NCI-H128 (cell line): Measurements from ENCODE around the gene OR7G1.

Experiments
- DNase-seq: peaks from one replicate; lab custom pipeline; 2025; ENCODE audit not compliant: unreplicated experiment; lab: John Stamatoyannopoulos, UW

The OR7G1 gene, protein sequence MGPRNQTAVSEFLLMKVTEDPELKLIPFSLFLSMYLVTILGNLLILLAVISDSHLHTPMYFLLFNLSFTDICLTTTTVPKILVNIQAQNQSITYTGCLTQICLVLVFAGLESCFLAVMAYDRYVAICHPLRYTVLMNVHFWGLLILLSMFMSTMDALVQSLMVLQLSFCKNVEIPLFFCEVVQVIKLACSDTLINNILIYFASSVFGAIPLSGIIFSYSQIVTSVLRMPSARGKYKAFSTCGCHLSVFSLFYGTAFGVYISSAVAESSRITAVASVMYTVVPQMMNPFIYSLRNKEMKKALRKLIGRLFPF

DNA sequence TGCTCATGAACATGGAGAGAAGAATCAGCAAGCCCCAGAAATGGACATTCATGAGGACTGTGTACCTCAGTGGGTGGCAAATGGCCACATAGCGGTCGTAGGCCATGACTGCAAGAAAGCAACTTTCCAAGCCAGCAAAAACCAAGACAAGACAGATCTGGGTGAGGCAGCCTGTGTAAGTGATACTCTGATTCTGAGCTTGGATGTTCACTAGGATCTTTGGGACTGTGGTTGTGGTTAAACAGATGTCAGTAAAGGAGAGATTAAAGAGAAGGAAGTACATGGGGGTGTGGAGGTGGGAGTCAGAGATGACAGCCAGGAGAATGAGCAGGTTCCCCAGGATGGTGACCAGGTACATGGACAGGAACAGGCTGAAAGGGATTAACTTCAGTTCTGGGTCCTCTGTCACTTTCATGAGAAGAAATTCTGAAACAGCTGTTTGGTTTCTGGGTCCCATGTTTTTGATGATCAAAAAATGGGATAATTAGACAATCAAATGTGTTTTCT lies at the start of gene OR7G1:
TSS of gene OR7G1 (minus strand) at position 457 of the 507 bp plus-strand sequence. CDS start at position 457, 0 bp downstream.
- DNase-seq = no peak

DNA sequence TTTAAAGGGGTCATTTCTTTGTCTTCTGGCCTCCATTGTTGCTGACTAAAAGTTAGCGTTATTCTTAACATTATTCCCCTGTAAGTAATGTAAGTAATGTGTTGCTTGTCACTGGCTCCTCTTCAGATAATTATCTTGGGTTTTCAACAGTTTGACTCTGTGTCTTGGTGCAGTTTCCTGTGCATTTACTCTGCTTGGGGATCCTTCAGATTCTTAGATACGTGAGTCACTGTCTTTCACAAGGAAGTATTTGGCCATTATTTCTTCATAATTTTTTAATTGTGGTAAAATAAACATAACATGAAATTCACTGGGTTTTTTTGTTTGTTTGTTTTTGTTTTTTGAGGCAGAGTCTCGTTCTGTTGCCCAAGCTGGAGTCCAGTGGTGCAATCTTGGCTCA lies 49.7 kb upstream of the OR7G1 start:
- DNase-seq = no peak

GRCh38 chr19:9161427-9161826 lies 45.9 kb upstream of the OR7G1 start:
- no peak for DNase-seq

DNA sequence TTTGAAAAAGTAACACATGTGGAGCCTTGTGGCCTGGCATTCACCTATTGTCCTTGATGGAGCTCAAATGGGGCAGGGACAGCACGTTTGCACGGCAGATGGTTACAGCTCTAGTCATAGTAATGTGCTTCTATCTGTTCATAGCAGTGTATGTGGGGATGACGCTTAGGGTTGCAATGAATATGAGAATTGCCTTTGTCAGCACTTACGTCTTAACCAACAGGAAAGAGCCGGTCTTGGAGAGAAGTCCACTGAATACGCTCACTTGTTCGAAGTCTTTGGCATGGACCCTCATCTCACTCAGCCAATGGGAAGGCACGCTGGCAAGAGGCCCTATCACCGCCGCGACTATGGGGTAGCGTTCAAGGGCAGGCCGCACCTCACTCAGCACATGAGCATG lies 44.3 kb upstream of the OR7G1 start:
- no peak for DNase-seq

DNA sequence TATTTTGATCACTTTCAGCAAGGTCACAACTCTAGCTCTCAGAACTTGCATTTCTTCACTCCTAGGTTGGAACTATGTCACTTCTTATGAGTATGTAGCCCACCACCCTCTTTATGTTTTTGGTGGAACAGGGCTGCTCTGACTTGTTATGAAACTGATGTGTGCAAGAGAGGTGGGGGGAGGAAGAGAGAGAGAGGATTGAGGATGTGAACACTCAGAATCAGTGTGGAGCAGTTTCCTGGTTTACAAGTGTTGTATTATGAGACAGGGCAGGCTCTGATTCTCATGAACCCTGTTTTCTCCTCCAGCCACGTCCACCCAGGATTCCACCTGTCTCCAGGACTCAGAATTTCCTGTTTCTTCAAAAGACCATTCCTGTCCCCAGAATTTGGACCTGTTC lies 40.7 kb upstream of the OR7G1 start:
- DNase-seq = no peak

DNA sequence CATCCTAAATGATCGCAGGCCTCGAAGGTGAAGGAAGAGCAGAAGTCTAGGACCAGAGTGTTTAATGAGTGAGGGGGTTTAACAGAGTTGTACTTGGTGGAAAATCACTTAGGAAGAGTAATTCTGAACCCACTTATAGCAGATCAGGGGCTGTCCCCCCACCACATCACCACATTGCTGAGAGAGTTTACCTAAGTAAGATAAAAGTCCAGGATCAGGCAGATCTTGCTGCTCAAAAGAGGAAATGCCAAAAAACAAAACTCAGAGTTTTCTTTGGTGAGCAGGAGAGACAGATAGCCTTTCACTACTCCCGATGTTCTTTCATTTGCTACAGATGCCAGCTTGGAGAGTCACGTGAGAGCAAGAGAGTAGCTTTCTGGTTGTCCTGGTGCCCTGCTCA lies 40.0 kb upstream of the OR7G1 start:
- no peak for DNase-seq

- DNase-seq = no peak
These were observed 35.8 kb upstream of the OR7G1 start for GRCh38 chr19:9151367-9151766.

DNA sequence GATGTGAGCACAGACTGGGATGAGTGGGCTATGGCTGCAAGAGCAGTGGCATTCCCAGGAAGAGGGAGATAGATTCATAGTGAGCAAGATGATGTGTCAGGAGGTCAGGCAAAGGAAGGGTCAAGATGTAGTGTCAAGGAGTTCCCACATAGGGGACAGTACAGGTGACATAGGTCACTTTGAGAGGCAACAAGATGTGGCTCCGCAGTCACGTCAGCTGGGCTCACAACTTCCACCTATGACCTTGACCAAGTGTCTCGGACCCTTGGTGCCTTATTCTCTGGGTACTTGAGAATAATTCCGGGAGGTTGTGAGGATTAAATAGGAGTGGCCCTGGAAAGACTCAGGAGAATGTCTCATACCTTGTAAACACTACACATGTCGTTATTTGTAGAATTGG lies 35.1 kb upstream of the OR7G1 start:
- DNase-seq = no peak

DNA sequence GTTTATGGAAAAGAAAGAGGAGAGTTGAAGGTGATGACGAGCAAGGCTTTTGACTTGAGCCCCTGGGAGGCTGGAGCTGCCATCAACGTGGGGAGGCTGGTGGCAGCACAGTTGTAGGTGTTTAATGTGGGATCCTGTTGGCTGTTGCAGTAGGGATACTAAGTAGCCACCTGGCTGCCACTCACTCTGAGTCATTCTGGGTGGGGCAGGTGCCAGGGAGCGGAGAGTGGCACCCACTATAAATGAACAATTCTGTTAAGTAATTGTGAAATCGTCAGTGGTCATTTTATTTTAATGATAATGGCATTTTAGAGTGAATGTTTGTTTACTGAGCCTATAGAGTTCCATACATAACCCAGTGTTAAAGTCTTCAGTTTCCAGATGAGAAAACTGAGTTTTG lies 34.4 kb upstream of the OR7G1 start:
- no peak for DNase-seq

DNA sequence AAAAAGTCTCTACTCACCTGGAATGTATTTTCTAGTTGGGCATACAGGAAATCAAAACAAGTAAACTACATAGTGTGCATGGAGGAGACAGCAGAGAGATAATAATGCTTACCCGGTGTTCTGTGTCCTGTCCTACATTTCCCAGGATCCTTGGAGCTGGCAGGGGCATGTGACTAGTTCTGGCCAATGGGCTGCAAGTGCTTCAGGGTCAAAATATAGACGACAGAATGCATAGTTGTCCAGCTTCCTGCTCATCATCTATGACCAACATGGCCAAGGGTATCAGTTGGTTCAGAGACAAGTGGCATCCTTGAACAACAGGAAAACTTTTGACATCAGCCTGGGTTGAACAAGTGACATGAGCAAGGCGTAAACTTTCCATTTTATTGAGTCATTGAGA lies 33.1 kb upstream of the OR7G1 start:
- no peak for DNase-seq

DNA sequence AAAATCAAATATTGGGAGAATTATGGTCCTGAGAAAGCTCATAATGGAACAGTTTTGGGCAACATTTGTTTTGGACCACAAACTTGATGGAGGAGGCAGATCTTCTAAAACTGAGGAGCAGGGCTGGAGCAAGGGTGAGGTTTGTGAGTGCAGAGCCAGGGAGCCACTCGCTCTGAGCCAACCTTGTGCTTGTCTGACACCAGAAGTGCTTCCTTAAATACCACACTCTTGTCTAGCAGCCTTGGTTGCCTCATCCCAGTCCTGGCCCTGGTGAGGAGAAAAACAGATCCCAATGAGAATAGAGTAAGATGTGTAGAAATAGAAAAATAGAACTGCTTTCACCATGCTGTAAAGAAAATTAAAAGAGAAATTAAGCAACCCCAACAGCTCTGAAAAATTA lies 31.3 kb upstream of the OR7G1 start:
- no peak for DNase-seq

DNA sequence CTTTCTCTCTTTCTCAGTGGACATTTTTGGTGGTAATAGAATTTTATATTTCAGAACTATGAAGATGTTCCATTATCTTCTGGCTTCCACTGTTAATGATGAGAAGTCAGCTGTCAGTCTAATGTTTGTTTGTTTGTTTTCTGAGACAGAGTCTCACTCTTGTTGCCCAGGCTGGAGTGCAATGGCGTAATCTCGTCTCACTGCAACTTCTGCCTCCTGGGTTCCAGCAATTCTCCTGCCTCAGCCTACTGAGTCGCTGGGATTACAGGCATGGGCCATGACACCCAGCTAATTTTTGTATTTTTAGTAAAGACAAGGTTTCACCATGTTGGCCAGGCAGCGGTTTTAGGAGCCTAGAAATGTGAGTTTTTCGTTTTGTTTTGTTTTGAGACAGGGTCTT lies 29.4 kb upstream of the OR7G1 start:
- DNase-seq = no peak

- DNase-seq = peak; percentile 91
These were observed 24.8 kb upstream of the OR7G1 start, which contains the start of gene ZNF317 for GRCh38 chr19:9140159-9140874. TSS of gene ZNF317 (plus strand) at chr19:9140397. CDS start at chr19:9156017, 15,620 bp downstream.

DNA sequence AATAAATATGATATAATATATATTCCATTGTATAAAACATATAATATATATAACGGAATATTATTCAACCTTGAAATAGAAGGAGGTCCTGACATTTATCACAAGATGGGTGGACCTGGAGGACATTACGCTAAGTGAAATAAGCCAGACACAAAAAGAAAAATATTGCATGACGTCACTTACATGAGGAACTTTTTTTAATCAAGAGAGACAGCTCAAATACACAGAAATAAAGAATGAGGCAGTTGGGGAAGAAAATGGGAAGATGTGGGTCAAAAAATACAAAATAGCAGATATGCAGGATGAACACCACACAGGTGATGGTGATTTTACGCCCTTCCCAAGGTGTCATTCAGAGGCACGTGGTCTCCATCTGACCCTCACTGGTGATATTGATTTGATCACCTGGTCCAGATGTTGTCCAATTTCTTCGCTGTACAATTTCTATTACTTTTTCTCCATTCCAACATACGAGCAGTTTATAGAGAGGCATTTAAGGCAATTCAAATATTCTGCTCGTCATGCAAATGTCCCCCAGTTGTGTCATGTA lies 24.1 kb upstream of the OR7G1 start:
- no peak for DNase-seq

DNA sequence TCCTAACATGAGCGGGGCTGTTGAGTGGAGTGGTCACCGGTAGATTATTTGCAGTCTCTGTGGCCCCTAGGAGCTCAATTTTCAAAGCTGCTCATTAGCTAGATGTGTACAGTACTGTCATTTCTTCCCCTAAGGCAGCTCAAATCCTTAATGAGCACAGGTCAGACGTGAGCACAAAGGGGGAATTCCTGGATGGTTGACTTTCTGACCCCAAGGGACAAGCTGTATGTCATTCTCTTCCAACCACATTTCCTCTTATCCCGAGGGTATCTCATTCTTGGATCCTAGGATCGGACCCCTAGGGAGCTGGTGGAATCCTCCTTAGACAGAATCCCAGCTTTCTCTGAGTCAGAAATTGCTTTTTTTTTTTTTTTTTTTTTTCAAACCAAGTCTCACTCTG lies 16.9 kb upstream of the OR7G1 start:
- no peak for DNase-seq

- no peak for DNase-seq
These were observed 15.4 kb upstream of the OR7G1 start for GRCh38 chr19:9130965-9131364.

GRCh38 chr19:9128171-9128570 lies 12.6 kb upstream of the OR7G1 start:
- no peak for DNase-seq

DNA sequence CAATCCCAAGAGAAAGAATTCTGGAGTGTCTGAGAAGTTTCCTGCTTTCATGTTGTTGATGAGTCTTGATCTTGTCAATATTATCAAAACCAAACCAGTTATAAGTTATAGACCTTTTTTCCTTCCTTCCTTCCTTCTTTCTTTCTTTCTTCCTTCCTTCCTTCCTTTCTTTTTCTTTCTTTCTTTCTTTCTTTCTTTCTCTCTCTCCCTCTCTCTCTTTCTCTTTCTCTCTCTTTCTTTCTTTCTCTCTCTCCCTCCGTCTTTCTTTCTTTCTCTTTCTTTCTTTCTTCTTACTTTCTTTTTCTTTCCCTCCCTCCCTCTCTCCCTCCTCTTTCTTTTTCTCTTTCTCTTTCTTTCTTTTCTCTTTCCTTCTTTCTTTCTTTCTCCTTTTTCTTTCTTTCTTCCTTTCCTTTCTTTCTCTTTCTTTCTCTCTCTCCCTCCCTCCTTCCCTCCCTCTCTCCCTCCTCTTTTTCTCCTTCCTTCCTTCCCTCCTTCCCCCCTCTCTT lies 11.4 kb upstream of the OR7G1 start, which contains the start of gene OR7G3:
TSS of gene OR7G3 (minus strand) at position 51 of the 506 bp plus-strand sequence. CDS start at position 51, 0 bp downstream.
- no peak for DNase-seq

DNA sequence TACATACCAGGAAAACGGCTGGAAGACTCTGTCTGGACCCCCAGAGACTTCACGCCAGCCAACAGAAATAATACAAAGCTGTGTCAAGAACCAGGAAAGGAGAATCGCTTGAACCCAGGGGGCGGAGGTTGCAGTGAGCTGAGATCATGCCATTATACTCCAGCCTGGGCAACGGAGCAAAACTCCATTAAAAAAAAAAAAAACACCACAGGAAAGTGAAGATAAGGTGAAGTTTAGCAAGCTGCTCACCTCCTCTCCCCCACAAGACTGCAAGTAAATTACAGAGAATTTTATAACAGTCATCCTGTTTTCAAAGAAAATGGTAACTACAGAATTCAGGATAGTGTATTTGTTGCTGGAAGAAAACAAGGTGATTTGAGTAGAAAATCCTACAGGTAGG lies 984 bp upstream of the OR7G1 start:
- no peak for DNase-seq

DNA sequence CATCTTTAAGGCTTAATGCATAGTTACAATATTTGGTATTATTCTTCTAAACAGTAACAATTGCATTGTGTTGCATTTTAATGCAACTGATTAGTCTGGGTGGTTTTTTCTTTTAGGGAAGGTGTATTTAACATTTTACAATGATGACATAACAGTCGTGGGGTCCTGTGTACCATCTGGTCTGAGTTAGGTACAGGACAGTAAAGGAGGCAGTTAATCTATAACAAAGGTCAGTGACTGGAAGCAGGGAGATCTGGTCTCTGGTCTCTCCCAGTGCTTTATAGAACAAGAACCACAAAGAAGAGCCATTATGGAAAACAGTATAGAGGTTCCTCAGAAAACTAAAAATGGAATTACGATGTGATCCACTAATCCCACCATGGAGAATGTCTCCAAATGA lies 5.6 kb downstream of the OR7G1 start:
- DNase-seq = no peak

DNA sequence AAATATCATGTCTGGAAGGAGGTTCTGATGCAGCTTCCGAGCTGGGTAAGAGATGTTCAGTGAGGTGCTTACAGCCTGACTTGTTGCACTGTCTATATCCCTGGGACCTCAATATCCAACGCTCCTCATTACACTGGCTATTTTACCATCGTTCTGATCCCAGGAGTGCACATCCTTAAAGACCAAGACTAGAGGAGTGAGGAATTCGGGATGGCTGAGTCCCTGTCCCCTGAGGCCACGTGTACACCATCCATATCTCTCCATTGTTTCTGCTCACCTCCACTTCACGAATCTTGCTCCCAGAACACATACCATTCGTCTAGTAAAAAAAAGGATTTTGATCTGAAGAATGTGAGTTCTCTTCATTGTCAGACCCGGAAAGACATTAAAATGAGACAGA lies 8.2 kb downstream of the OR7G1 start, which contains the start of gene OR7G2:
TSS of gene OR7G2 (minus strand) at position 101 of the 400 bp plus-strand sequence. CDS start 4,232 bp downstream, outside the sequence.
- DNase-seq = no peak

- no peak for DNase-seq
These were observed 28.8 kb downstream of the OR7G1 start, which contains the start of gene OR1M1 for GRCh38 chr19:9086761-9087160. TSS of gene OR1M1 (plus strand) at chr19:9087061. CDS start at chr19:9093245, 6,184 bp downstream.
